Hepatocyte (in vitro differentiated cells): ENCODE measurements around the gene PRADC1.
"Not testable (repeated sequence)": the region's sequence is repeated elsewhere in the genome, so short reads cannot be mapped to it uniquely, and the experiment has no call there.

Experiments used
- EZH2 ChIP-seq: fragments of 200-600 bp; sonication (generic); IDR thresholded peaks from 2 replicates; pipeline ENCODE4 v1.6.1; 2016; ENCODE audit warnings: antibody characterized with exemption, mild to moderate bottlenecking, borderline replicate concordance
- TF ChIP-seq, protein P1 (sequence below): fragments of 200-600 bp; sonication (generic); IDR thresholded peaks from 2 replicates; pipeline ENCODE4 v1.5.1; 2016; ENCODE audit warnings: antibody characterized with exemption, mild to moderate bottlenecking; ENCODE audit not compliant: poor library complexity

DNA sequence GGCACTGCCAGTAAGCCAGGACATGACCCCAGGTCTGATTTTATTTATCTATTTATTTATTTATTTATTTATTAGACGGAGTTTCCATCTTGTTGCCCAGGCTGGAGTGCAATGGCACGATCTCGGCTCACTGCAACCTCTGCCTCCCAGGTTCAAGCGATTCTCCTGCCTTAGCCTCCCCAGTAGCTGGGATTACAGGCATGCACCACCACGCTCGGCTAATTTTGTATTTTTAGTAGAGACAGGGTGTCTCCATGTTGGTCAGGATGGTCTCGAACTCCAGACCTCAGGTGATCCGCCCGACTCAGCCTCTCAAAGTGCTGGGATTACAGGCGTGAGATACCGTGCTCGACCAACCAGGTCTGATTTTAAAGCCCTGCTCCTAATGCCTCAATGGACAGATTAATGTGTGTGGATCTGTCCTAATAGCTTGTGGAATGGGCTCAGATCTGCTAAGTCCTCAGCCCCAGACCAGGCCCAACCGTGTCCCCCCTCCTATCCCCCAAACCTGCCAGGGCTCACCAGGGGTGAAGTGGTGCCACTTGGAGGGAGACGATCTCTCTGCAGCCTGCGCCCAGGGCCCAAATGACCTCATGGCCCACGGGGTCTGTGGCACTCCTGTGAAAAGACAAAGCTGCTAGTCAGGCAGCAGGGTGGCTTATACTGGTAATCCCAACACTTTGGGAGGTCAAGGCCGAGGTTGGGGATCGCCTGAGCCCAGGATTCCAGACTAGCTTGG, 29.8 kb upstream of the PRADC1 start:
- TF ChIP-seq, protein P1, sequence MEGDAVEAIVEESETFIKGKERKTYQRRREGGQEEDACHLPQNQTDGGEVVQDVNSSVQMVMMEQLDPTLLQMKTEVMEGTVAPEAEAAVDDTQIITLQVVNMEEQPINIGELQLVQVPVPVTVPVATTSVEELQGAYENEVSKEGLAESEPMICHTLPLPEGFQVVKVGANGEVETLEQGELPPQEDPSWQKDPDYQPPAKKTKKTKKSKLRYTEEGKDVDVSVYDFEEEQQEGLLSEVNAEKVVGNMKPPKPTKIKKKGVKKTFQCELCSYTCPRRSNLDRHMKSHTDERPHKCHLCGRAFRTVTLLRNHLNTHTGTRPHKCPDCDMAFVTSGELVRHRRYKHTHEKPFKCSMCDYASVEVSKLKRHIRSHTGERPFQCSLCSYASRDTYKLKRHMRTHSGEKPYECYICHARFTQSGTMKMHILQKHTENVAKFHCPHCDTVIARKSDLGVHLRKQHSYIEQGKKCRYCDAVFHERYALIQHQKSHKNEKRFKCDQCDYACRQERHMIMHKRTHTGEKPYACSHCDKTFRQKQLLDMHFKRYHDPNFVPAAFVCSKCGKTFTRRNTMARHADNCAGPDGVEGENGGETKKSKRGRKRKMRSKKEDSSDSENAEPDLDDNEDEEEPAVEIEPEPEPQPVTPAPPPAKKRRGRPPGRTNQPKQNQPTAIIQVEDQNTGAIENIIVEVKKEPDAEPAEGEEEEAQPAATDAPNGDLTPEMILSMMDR: not testable (repeated sequence)
- TF ChIP-seq EZH2: not testable (repeated sequence)
